ACHN (cell line): ENCODE data around the gene RPS5.
"Not testable (repeated sequence)": the region's sequence is repeated elsewhere in the genome, so short reads cannot be mapped to it uniquely, and the experiment has no call there.

ENCODE experiments used
- DNase-seq: peaks from one replicate; pipeline ENCODE4 v3.0.0-alpha.2; 2015
- in situ Hi-C: cut with HindIII; loops from 2 replicates; pipeline ENCODE4 v1.10.0; 2017; ENCODE audit warnings: low sequenced_read_pairs, low pct_ligation_motif_present, low pct_unique_long_range_greater_than_20kb

RPS5 gene

GRCh38 chr19:58355908-58356765, 30.9 kb upstream of the RPS5 start:
- in situ Hi-C loops, result no loop called here

GRCh38 chr19:58356766-58357480, 30.1 kb upstream of the RPS5 start:
- in situ Hi-C loops, result no loop called here
- no peak for DNase-seq

More at GRCh38 chr19:58355908-58356765, 30.9 kb upstream of the RPS5 start:
- no peak for DNase-seq

GRCh38 chr19:58357481-58358145, 29.5 kb upstream of the RPS5 start:
- no peak for DNase-seq
- in situ Hi-C loops, result no loop called here

- peak; percentile 38 for DNase-seq
- in situ Hi-C loops, result no loop called here
Measured at GRCh38 chr19:58361900-58362271, 25.2 kb upstream of the RPS5 start.

GRCh38 chr19:58362272-58362994, 24.6 kb upstream of the RPS5 start, which contains the start of gene ZNF497:
ZNF497 (minus strand) TSS chr19:58362751; CDS start chr19:58357635, 5,116 bp downstream.
- DNase-seq, result peak; percentile 94
- in situ Hi-C loops, result no loop called here

GRCh38 chr19:58364146-58364545, 22.9 kb upstream of the RPS5 start:
- DNase-seq, result no peak

GRCh38 chr19:58366585-58367430, 20.3 kb upstream of the RPS5 start:
- in situ Hi-C loops, result no loop called here

More at GRCh38 chr19:58364146-58364545, 22.9 kb upstream of the RPS5 start:
- in situ Hi-C loops, result no loop called here

GRCh38 chr19:58367698-58368454, 19.2 kb upstream of the RPS5 start:
- in situ Hi-C loops, result no loop called here
- DNase-seq, result no peak

More at GRCh38 chr19:58366585-58367430, 20.3 kb upstream of the RPS5 start:
- no peak for DNase-seq

- no peak for DNase-seq
- in situ Hi-C loops, result no loop called here
Measured at GRCh38 chr19:58368561-58369360, 18.3 kb upstream of the RPS5 start.

GRCh38 chr19:58372311-58373133, 14.5 kb upstream of the RPS5 start:
- DNase-seq, result no peak
- in situ Hi-C loops, result no loop called here

GRCh38 chr19:58374200-58374599, 12.9 kb upstream of the RPS5 start:
- DNase-seq, result no peak
- in situ Hi-C loops, result no loop called here

- DNase-seq, in situ Hi-C loops: not testable (repeated sequence)
Measured at GRCh38 chr19:58376724-58377123, 10.3 kb upstream of the RPS5 start.

GRCh38 chr19:58379246-58379645, 7.8 kb upstream of the RPS5 start:
- no peak for DNase-seq
- in situ Hi-C loops, result no loop called here

GRCh38 chr19:58380037-58380661, 6.9 kb upstream of the RPS5 start:
- no peak for DNase-seq
- in situ Hi-C loops, result no loop called here
